ENCODE data around the gene TMEM106C.

Gene TMEM106C

GRCh38 chr12:48016373-48017020, 53.1 kb downstream of the TMEM106C start:
- DNase-seq (ENCODE audit: low read depth), result no peak

- DNase-seq (ENCODE audit: low read depth), result no peak
These were observed 54.1 kb downstream of the TMEM106C start for GRCh38 chr12:48017496-48017895.

GRCh38 chr12:48017921-48018617, 54.7 kb downstream of the TMEM106C start:
- DNase-seq (ENCODE audit: low read depth), result no peak
